HEK293 (cell line): ENCODE data around the gene PCDH9.

Experiments used
- CTCF ChIA-PET: fragments of 350-600 bp; formaldehyde crosslinking; extraction: SDS; loops from one replicate; lab custom pipeline; 2021; ENCODE audit warnings: antibody characterized with exemption; lab: Yijun Ruan, JAX
- POLR2A ChIA-PET: fragments of 300-600 bp; formaldehyde crosslinking; extraction: SDS; loops from one replicate; lab custom pipeline; 2020; ENCODE audit warnings: antibody characterized with exemption, inconsistent platforms; lab: Yijun Ruan, JAX
- H3K27ac ChIP-seq: fragments of 200-500 bp; sonication (Bioruptor generic); 2 replicates; pipeline ENCODE4 v1.5.1; 2014; ENCODE audit warnings: low read depth, low read length, control low read depth, inconsistent platforms; ENCODE audit errors: extremely low read depth
- H3K36me3 ChIP-seq, 2 experiments: fragments of 200-500 bp in 1 of 2; sonication (Bioruptor generic) in 1 of 2; 1 replicate in 1 of 2; 2 replicates in 1 of 2; pipeline ENCODE4 v1.5.1; 2014 to 2017; ENCODE audit warnings: inconsistent platforms in 2 of 2, low read length in 2 of 2; ENCODE audit not compliant: control insufficient read depth in 2 of 2, insufficient read depth in 1 of 2
- H3K4me1 ChIP-seq: fragments of 200-500 bp; sonication (Bioruptor generic); 2 replicates; pipeline ENCODE4 v1.5.1; 2014; ENCODE audit warnings: mild to moderate bottlenecking, low read length, inconsistent platforms; ENCODE audit not compliant: control insufficient read depth, insufficient read depth
- H3K4me3 ChIP-seq: 2 replicates; pipeline ENCODE4 v1.5.1; 2011; ENCODE audit warnings: low read depth, mild to moderate bottlenecking, control low read depth, low read length, moderate library complexity
- H3K9me3 ChIP-seq: fragments of 200-500 bp; sonication (Bioruptor generic); 2 replicates; pipeline ENCODE4 v1.5.1; 2014; ENCODE audit warnings: low read depth, low read length, inconsistent platforms; ENCODE audit not compliant: control insufficient read depth, insufficient read depth
- GLI2 ChIP-seq: fragments of 450-650 bp; formaldehyde crosslinking; IDR thresholded peaks from 2 replicates; pipeline ENCODE4; 2017; ENCODE audit warnings: missing biosample characterization, missing genetic modification characterization, low read depth, borderline replicate concordance
- KLF8 ChIP-seq: fragments of 450-650 bp; formaldehyde crosslinking; IDR thresholded peaks from 2 replicates; pipeline ENCODE4 v1.5.1; 2016; ENCODE audit warnings: missing biosample characterization, missing genetic modification characterization
- SCRT2 ChIP-seq: fragments of 450-650 bp; formaldehyde crosslinking; IDR thresholded peaks from 2 replicates; pipeline ENCODE4 v1.5.1; 2016; ENCODE audit warnings: missing biosample characterization, missing genetic modification characterization
- SETDB1 ChIP-seq: IDR thresholded peaks from one replicate; pipeline ENCODE4 v1.6.1; 2017; ENCODE audit warnings: mild to moderate bottlenecking, low read length, moderate library complexity, mixed read lengths; ENCODE audit not compliant: insufficient read length
- YY2 ChIP-seq: fragments of 450-650 bp; formaldehyde crosslinking; IDR thresholded peaks from 2 replicates; pipeline ENCODE4 v1.5.1; 2016; ENCODE audit warnings: missing biosample characterization, missing genetic modification characterization
- ZBTB21 ChIP-seq: fragments of 450-650 bp; formaldehyde crosslinking; IDR thresholded peaks from 2 replicates; pipeline ENCODE4 v1.5.1; 2017; ENCODE audit warnings: missing biosample characterization, missing genetic modification characterization
- ZFP3 ChIP-seq: fragments of 450-650 bp; formaldehyde crosslinking; IDR thresholded peaks from 2 replicates; pipeline ENCODE4 v1.5.1; 2016; ENCODE audit warnings: low read depth, missing biosample characterization, missing genetic modification characterization
- ZNF138 ChIP-seq: fragments of 450-650 bp; formaldehyde crosslinking; IDR thresholded peaks from 2 replicates; pipeline ENCODE4 v1.5.1; 2016; ENCODE audit warnings: missing biosample characterization, missing genetic modification characterization, borderline replicate concordance
- ZNF223 ChIP-seq: fragments of 450-650 bp; formaldehyde crosslinking; IDR thresholded peaks from 2 replicates; pipeline ENCODE4 v1.5.1; 2016; ENCODE audit warnings: missing biosample characterization, missing genetic modification characterization
- ZNF544 ChIP-seq: fragments of 450-650 bp; formaldehyde crosslinking; IDR thresholded peaks from 2 replicates; pipeline ENCODE4 v1.5.0; 2017; ENCODE audit warnings: missing biosample characterization, missing genetic modification characterization
- ZNF548 ChIP-seq: fragments of 450-650 bp; formaldehyde crosslinking; IDR thresholded peaks from 2 replicates; pipeline ENCODE4 v1.5.1; 2016; ENCODE audit warnings: missing biosample characterization, missing genetic modification characterization
- ZNF600 ChIP-seq: fragments of 450-650 bp; formaldehyde crosslinking; IDR thresholded peaks from 2 replicates; pipeline ENCODE4 v1.5.1; 2016; ENCODE audit warnings: missing biosample characterization, missing genetic modification characterization
- ZNF626 ChIP-seq: fragments of 450-650 bp; sonication (Bioruptor Pico); formaldehyde crosslinking; IDR thresholded peaks from 2 replicates; pipeline ENCODE4 v1.5.1; 2018; ENCODE audit warnings: missing biosample characterization, missing genetic modification characterization, inconsistent platforms
- ZNF629 ChIP-seq: fragments of 450-650 bp; formaldehyde crosslinking; IDR thresholded peaks from 2 replicates; pipeline ENCODE4 v1.5.1; 2017; ENCODE audit warnings: missing biosample characterization, missing genetic modification characterization
- ZNF701 ChIP-seq: fragments of 450-650 bp; formaldehyde crosslinking; IDR thresholded peaks from 2 replicates; pipeline ENCODE4 v1.5.1; 2016; ENCODE audit warnings: missing biosample characterization, missing genetic modification characterization
- ZNF777 ChIP-seq: fragments of 450-650 bp; formaldehyde crosslinking; IDR thresholded peaks from 2 replicates; pipeline ENCODE4 v1.5.1; 2017; ENCODE audit warnings: missing biosample characterization, missing genetic modification characterization, borderline replicate concordance
- TF ChIP-seq, protein P1 (sequence below): fragments of 450-650 bp; formaldehyde crosslinking; IDR thresholded peaks from 2 replicates; pipeline ENCODE4 v1.5.1; 2017; ENCODE audit warnings: missing biosample characterization, missing genetic modification characterization
- TF ChIP-seq, protein P2 (sequence below): fragments of 450-650 bp; formaldehyde crosslinking; IDR thresholded peaks from 2 replicates; pipeline ENCODE4 v1.5.1; 2016; ENCODE audit warnings: missing biosample characterization, missing genetic modification characterization
- TF ChIP-seq, protein P3 (sequence below): fragments of 450-650 bp; formaldehyde crosslinking; IDR thresholded peaks from 2 replicates; pipeline ENCODE4 v1.5.1; 2016; ENCODE audit warnings: missing biosample characterization, missing genetic modification characterization
- TF ChIP-seq, protein P4 (sequence below): fragments of 450-650 bp; formaldehyde crosslinking; IDR thresholded peaks from 2 replicates; pipeline ENCODE4 v1.5.1; 2016; ENCODE audit warnings: missing biosample characterization, missing genetic modification characterization
- TF ChIP-seq, protein P5 (sequence below): fragments of 450-650 bp; formaldehyde crosslinking; IDR thresholded peaks from 2 replicates; pipeline ENCODE4 v1.5.1; 2016; ENCODE audit warnings: missing biosample characterization, missing genetic modification characterization

Gene PCDH9

DNA sequence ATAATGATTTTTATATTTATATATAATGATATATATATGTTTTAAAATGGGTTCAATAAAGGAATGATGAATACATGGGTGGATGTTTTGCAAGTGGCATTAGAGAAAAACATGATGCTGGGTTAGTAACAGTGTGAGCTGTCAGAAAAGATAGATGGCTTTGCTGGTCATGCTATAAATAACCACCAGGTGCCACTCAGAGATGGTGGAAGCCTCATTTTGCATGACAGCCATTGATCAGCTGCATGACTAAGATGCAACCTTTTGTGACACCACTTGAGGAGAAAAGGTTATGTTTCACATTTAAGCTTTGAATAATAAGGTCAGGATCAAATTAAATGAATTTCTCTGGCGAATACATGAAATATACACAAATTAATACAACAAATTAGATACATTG lies 737.7 kb downstream of the PCDH9 start:
- Histone ChIP-seq H3K9me3 (no peaks in the 10 kb centered on the region), H3K4me3 (no peak overlapping the region), H3K27ac (no peak overlapping the region), H3K36me3 (no peaks in the 10 kb centered on the region), H3K4me1 (no peaks in the 10 kb centered on the region)
- ChIA-PET POLR2A (no interaction called here), CTCF (interaction anchor here (0.7 kb wide), 1 partner anchor 730 kb away, joined by 3 read pairs; no protein-coding TSS in a partner anchor)
- TF ChIP-seq ZNF777 (tag by site-specific recombination) (no peak), ZNF223 (no peak), SCRT2 (no peak), KLF8 (tag by site-specific recombination) (no peak), GLI2 (tag by site-specific recombination) (no peak), ZFP3 (tag by site-specific recombination) (no peak), ZBTB21 (tag by site-specific recombination) (no peak), YY2 (tag by site-specific recombination) (no peak)
- TF ChIP-seq, protein P1, sequence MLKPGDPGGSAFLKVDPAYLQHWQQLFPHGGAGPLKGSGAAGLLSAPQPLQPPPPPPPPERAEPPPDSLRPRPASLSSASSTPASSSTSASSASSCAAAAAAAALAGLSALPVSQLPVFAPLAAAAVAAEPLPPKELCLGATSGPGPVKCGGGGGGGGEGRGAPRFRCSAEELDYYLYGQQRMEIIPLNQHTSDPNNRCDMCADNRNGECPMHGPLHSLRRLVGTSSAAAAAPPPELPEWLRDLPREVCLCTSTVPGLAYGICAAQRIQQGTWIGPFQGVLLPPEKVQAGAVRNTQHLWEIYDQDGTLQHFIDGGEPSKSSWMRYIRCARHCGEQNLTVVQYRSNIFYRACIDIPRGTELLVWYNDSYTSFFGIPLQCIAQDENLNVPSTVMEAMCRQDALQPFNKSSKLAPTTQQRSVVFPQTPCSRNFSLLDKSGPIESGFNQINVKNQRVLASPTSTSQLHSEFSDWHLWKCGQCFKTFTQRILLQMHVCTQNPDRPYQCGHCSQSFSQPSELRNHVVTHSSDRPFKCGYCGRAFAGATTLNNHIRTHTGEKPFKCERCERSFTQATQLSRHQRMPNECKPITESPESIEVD (tag by site-specific recombination): no peak

DNA sequence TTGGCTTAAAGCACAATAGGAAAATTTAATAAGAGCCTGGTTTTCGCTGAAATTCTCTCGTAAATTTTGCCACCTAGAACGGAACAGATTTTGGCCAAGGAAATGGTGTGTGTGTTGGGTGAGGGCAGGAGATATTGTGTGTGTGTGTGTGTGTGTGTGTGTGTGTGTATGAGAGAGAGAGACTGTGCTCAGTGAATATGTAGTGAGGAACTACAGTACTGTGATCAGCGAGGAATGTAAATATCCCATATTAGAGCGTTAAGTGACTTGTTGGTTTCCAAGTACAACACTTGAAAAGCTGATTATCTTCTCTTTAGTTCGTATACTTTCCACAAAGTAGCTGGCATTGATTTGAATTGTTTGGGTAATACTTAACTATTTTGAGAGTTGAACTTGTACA lies 738.9 kb downstream of the PCDH9 start:
- Histone ChIP-seq H3K27ac (no peak overlapping the region), H3K4me3 (no peak overlapping the region), H3K4me1 (no peaks in the 10 kb centered on the region), H3K9me3 (no peaks in the 10 kb centered on the region), H3K36me3 (no peaks in the 10 kb centered on the region)
- ChIA-PET CTCF (interaction anchor here (1.0 kb wide), 1 partner anchor 733 kb away, joined by 5 read pairs; no protein-coding TSS in a partner anchor), POLR2A (no interaction called here)
- TF ChIP-seq ZNF548 (tag by site-specific recombination): no peak
- TF ChIP-seq, protein P2, sequence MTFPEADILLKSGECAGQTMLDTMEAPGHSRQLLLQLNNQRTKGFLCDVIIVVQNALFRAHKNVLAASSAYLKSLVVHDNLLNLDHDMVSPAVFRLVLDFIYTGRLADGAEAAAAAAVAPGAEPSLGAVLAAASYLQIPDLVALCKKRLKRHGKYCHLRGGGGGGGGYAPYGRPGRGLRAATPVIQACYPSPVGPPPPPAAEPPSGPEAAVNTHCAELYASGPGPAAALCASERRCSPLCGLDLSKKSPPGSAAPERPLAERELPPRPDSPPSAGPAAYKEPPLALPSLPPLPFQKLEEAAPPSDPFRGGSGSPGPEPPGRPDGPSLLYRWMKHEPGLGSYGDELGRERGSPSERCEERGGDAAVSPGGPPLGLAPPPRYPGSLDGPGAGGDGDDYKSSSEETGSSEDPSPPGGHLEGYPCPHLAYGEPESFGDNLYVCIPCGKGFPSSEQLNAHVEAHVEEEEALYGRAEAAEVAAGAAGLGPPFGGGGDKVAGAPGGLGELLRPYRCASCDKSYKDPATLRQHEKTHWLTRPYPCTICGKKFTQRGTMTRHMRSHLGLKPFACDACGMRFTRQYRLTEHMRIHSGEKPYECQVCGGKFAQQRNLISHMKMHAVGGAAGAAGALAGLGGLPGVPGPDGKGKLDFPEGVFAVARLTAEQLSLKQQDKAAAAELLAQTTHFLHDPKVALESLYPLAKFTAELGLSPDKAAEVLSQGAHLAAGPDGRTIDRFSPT: no peak
- no peak for TF ChIP-seq ZNF600 (tag by site-specific recombination)
- TF ChIP-seq ZNF629 (tag by site-specific recombination): no peak
- no peak for TF ChIP-seq ZBTB21 (tag by site-specific recombination)
- TF ChIP-seq ZNF626 (tag by site-specific recombination): no peak
- TF ChIP-seq ZNF544: no peak
- TF ChIP-seq ZNF701 (tag by site-specific recombination): no peak
- TF ChIP-seq SETDB1: no peak

DNA sequence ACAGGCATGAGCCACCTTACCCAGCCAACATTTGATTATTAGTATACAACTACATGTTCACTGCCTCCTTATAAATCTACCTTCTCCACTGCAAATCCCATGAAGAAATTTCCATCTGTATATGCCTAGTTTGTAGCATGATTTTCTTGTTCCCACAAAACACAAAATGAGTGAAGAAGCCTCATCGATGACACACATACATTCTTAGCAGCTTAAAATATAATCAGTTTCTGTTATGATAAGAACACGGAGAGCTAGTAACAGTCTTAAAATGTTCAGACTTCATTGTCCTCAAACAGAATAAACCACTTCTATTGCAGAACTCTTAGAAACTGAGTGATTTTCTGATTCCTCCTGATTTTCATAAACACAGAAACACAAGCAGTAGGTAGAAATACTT lies 740.5 kb downstream of the PCDH9 start:
- Histone ChIP-seq H3K4me3 (no peak overlapping the region), H3K9me3 (no peaks in the 10 kb centered on the region), H3K4me1 (no peaks in the 10 kb centered on the region), H3K27ac (no peak overlapping the region), H3K36me3 (no peaks in the 10 kb centered on the region)
- CTCF ChIA-PET: no interaction called here
- TF ChIP-seq, protein P3, sequence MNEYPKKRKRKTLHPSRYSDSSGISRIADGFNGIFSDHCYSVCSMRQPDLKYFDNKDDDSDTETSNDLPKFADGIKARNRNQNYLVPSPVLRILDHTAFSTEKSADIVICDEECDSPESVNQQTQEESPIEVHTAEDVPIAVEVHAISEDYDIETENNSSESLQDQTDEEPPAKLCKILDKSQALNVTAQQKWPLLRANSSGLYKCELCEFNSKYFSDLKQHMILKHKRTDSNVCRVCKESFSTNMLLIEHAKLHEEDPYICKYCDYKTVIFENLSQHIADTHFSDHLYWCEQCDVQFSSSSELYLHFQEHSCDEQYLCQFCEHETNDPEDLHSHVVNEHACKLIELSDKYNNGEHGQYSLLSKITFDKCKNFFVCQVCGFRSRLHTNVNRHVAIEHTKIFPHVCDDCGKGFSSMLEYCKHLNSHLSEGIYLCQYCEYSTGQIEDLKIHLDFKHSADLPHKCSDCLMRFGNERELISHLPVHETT: no peak
- TF ChIP-seq, protein P4, sequence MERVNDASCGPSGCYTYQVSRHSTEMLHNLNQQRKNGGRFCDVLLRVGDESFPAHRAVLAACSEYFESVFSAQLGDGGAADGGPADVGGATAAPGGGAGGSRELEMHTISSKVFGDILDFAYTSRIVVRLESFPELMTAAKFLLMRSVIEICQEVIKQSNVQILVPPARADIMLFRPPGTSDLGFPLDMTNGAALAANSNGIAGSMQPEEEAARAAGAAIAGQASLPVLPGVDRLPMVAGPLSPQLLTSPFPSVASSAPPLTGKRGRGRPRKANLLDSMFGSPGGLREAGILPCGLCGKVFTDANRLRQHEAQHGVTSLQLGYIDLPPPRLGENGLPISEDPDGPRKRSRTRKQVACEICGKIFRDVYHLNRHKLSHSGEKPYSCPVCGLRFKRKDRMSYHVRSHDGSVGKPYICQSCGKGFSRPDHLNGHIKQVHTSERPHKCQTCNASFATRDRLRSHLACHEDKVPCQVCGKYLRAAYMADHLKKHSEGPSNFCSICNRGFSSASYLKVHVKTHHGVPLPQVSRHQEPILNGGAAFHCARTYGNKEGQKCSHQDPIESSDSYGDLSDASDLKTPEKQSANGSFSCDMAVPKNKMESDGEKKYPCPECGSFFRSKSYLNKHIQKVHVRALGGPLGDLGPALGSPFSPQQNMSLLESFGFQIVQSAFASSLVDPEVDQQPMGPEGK (tag by site-specific recombination): no peak
- TF ChIP-seq ZNF138 (tag by site-specific recombination): no peak
- TF ChIP-seq, protein P5, sequence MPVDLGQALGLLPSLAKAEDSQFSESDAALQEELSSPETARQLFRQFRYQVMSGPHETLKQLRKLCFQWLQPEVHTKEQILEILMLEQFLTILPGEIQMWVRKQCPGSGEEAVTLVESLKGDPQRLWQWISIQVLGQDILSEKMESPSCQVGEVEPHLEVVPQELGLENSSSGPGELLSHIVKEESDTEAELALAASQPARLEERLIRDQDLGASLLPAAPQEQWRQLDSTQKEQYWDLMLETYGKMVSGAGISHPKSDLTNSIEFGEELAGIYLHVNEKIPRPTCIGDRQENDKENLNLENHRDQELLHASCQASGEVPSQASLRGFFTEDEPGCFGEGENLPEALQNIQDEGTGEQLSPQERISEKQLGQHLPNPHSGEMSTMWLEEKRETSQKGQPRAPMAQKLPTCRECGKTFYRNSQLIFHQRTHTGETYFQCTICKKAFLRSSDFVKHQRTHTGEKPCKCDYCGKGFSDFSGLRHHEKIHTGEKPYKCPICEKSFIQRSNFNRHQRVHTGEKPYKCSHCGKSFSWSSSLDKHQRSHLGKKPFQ (tag by site-specific recombination): no peak
- TF ChIP-seq, all 188 proteins: peak for 0
- POLR2A ChIA-PET: no interaction called here
